ENCODE data around the gene PRSS2.

DNA sequence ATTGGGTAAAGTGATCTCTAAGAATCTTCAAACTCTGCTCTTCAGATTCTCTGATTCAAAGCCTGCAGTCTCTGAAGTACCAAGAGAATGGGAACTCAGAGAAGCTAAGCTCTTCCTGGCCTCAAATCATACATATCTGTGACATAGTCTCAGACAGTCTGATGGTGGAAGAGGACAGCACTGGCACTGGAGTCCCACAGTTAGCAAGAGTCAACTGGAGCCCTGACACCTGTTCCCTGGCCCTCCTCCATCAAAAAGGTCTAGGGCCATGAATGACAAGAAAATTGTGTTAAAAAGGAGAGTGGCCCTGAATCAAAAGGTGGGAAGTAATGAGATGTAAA, 37.7 kb downstream of the PRSS2 start:
- TF ChIP-seq CTCF (IDR thresholded peaks at IDR 0.05): no peak
- TF ChIP-seq EZH2 (IDR thresholded peaks at IDR 0.05; ENCODE audit: borderline replicate concordance, insufficient read depth, low read depth, low read length, poor library complexity, severe bottlenecking): no peak
